NB4 (cell line): ENCODE data around the gene RAE1.

ENCODE experiments used
- DNase-seq: peaks from one replicate; pipeline ENCODE4 v3.0.0; 2010; ENCODE audit warnings: low read depth
- H3K4me3 ChIP-seq: one replicate; pipeline ENCODE4 v1.5.1; 2011; ENCODE audit warnings: mild to moderate bottlenecking, low read depth, low read length, moderate library complexity
- MYC ChIP-seq: IDR thresholded peaks from 2 replicates; pipeline ENCODE4 v1.6.1; 2011; ENCODE audit warnings: low read depth, low read length
- POLR2A ChIP-seq: IDR thresholded peaks from 2 replicates; pipeline ENCODE4 v1.6.1; 2011; ENCODE audit warnings: mild to moderate bottlenecking; ENCODE audit not compliant: insufficient read length; ENCODE audit errors: extremely low read depth
- TF ChIP-seq, protein P1 (sequence below): IDR thresholded peaks from one replicate; pipeline ENCODE4 v1.5.1; 2012; ENCODE audit warnings: low read depth, low read length
- TF ChIP-seq, protein P2 (sequence below): IDR thresholded peaks from 2 replicates; pipeline ENCODE4 v1.6.1; 2011; ENCODE audit warnings: low read depth, low read length

Gene RAE1

DNA sequence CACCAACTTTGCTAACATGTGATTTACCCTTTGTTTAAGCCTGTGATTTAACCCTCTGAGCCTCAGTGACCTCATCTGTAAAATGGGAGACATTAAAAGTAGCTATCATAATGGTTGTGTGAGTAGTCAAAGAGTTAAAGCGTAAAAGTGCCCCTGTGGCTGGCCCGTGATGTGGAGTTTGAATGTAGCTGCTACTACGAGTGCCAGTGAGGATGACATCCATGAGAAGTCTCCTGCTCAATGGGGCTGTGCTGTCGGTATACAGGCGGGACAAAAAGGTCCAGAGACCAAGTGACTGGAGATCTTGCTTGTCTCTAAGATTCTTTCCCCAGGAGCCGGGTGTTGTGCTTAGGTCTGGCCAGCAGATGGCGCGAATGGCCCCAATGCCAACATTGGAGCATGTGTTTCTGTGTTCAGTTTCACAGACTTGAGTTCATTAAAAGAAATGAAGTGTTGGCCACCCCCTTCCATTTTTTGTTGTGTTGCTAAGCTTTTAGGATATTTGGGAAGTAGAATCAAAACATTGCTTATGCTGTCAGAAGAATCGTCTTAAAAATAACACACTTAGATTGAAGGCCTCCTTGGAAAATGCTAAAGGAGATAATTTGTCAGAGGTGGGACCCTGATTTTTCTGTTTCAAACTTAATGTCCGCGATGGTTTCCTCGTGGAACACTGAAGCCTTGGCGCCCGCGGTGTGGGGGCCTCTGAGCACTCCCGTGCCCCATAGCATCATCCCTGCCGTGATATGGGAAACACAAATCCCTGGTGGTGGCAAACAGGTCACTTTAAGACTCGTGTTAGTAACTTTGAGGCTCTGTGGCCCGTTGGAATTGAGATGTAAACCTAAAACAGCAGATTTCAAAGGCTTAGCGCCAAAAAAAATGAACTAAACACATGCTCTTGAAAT, 30.8 kb downstream of the RAE1 start:
- peak; percentile 97 for TF ChIP-seq MYC
- TF ChIP-seq, protein P1, sequence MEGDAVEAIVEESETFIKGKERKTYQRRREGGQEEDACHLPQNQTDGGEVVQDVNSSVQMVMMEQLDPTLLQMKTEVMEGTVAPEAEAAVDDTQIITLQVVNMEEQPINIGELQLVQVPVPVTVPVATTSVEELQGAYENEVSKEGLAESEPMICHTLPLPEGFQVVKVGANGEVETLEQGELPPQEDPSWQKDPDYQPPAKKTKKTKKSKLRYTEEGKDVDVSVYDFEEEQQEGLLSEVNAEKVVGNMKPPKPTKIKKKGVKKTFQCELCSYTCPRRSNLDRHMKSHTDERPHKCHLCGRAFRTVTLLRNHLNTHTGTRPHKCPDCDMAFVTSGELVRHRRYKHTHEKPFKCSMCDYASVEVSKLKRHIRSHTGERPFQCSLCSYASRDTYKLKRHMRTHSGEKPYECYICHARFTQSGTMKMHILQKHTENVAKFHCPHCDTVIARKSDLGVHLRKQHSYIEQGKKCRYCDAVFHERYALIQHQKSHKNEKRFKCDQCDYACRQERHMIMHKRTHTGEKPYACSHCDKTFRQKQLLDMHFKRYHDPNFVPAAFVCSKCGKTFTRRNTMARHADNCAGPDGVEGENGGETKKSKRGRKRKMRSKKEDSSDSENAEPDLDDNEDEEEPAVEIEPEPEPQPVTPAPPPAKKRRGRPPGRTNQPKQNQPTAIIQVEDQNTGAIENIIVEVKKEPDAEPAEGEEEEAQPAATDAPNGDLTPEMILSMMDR = peak; percentile 99
- TF ChIP-seq POLR2A = no peak
- TF ChIP-seq, protein P2, sequence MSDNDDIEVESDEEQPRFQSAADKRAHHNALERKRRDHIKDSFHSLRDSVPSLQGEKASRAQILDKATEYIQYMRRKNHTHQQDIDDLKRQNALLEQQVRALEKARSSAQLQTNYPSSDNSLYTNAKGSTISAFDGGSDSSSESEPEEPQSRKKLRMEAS = peak; percentile 96
- no peak overlapping the region for H3K4me3 ChIP-seq
- peak; percentile 86 for DNase-seq

DNA sequence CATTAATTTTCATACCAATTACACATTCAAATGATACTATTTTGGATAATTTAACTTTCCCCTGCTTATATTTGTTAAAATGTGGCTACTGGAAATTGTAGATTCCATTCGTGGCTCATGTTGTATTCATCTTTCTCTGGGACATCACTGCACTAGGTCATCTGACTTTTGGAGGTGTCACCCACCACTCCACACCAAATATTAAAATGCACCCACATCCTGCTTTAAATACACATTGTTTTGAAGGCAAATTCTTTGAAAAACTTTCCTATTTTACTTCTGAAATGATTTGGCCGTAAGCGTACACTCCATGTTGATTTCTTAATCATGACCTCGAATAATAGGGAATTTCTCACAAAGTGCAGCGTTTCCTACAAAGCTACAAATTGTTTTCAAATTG, 31.5 kb downstream of the RAE1 start:
- no peak for TF ChIP-seq MYC
- TF ChIP-seq, protein P1 = no peak
- no peak for TF ChIP-seq POLR2A
- TF ChIP-seq, protein P2 = no peak
- no peak overlapping the region for H3K4me3 ChIP-seq
- no peak for DNase-seq

DNA sequence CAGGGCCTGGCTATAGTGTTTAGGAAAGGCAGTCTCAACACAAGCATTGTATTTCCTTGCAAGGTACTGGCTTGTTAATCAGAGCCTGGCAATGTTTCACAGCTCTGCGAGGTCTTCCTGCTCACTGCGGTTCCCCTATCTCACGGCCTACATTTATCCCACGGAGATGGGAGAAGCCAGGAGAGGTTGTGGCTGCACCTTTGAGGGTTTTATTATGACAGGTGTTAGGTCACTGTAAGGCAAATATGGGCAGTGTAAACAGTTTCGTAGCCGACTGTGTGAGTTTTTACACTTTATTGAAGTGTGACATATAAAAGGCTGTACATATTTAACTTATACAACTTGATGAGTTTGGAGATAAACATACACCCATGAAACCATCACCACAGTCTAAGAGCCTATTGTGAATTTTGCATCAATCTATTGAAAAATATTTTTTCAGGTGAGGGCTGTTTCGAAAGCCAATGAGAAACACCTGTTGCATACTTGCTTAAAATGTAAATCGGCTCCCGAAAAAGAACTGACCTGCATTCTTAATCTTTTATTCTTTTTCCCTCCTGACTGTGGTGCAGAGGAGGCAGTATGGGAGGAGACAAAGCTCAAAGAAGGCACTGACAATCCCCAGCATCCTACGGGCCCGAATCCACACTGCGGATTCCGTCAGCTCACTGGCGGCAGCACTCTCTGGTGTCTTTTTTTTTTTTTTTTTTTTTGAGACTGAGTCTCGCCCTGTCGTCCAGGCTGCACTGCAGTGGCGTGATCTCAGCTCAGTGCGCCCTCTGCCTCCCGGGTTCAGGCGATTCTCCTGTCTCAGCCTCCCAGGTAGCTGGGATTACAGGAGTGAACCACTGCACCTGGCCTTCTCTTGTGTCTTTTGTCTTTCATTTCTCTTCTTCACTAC, 32.6 kb downstream of the RAE1 start:
- no peak for DNase-seq
- TF ChIP-seq, protein P1 = no peak
- TF ChIP-seq POLR2A (no peak), MYC (no peak)
- TF ChIP-seq, protein P2 = no peak
- H3K4me3 ChIP-seq = no peak overlapping the region

DNA sequence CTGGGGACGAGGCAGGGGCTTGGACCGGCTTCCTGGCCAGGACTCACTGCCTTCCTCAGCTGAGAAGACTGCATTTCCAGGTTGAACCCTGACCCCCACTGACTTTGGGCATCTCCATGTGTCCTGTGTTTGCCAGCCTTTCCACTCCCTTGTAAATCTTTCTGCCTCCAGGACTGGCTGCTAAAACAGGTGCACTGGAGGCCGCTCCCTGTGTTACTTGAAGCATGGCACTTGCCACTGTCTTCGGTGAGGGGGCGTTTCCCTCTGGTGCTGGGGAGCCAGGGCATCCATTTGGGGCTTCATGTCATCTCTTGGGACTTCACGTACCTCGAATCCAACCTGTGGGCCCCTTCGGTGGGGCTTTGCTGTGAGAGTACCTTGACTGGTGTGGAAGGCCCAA, 33.4 kb downstream of the RAE1 start:
- DNase-seq = no peak
- TF ChIP-seq, protein P2 = no peak
- TF ChIP-seq MYC = no peak
- TF ChIP-seq, protein P1 = no peak
- TF ChIP-seq POLR2A = no peak
- H3K4me3 ChIP-seq = no peak overlapping the region

DNA sequence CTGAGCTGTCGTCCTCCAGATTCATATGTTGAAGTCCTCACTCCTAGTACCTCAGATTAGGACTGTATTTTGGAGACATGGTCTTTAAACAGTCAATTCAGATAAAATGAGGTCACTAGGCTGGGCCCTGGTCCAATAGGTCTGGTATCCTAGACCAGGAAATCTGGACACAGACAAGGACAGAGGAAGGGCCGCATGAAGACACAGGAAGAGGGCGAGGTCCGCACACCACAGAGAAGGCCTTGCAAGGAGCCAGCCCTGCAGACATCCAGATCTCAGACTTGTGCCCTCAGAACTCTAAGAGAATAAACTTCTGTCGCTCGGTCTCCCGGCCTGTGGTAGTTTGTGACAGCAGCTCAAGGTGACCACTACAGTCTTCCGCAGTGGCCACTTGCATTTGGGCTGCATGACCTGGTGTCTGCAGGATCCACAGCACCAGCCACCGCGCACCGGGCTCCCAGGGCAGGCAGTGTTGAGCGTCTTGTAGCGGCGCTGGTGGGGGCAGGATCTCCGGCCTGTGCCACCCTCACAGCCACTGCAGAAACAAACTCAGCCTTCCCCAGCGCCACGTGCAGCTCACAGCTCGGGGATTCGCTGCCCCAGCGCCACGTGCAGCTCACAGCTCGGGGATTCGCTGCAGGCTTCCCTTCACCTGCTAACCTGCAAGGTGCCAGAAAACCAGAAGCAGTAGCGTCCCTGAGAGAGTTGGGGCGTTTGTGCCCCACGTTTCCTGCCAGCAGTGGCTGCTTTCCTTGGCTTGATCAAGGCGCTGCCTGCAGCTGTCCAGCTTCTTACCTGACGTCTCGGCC, 34.1 kb downstream of the RAE1 start:
- no peak for TF ChIP-seq MYC
- TF ChIP-seq POLR2A = no peak
- TF ChIP-seq, protein P2 = no peak
- DNase-seq = no peak
- no peak overlapping the region for H3K4me3 ChIP-seq
